ENCODE results near the gene CDIPT.

- TF ChIP-seq CTCF (IDR thresholded peaks at IDR 0.05), result peak; percentile 73
- TF ChIP-seq EZH2phosphoT487 (IDR thresholded peaks at IDR 0.05), result no peak
These were observed at the start of gene CDIPT for GRCh38 chr16:29862884-29863668.
